A549 treated with Mapracorat at 1 μM for 4 hours (cell line): ENCODE data around the gene PPP1R3F. TPM values are rescaled to one million over a fixed set of nuclear protein-coding genes. Genes with fewer than 3 reads are reported as not detected.

Experiments
- total RNA-seq: library from RNA; stranded (reverse); fragments of 200-300 nt; extraction: Qiagen RNA extraction; gene quantifications from 5 replicates; pipeline ENCODE4 v1.2.3, GENCODE V29; 2022

Gene PPP1R3F
- 1.4 to 4.1 TPM (median 2.8 TPM) in 5 replicates for total RNA-seq

GRCh38 chrX:49269767-49270248 is at the start of gene PPP1R3F:
PPP1R3F (plus strand) TSS chrX:49269793; CDS start chrX:49269870, 77 bp downstream.

GRCh38 chrX:49233176-49233575 is 36.4 kb upstream of the PPP1R3F start, which contains the start of gene CACNA1F:
CACNA1F (minus strand) TSS chrX:49233340; CDS start chrX:49233309, 31 bp downstream.

DNA sequence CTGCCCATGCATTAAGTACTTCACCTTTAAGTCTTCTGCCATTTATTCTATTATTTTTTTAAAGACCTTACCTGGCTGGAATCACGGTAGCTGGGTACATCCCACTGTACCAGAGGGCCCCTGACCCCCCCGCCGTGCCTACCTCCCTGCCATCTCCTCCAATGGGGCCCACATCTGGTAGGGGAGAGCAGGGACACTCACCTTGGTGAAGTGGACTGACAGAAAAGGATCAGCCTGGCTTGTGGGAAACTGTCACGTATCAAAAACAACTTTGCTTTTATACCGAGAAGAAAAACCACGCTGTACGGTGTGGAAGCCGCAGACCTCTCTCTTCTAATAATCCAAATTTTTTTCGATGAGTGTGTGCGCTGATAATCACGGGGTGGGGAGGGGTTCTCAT is 5.1 kb upstream of the PPP1R3F start, which contains the start of gene FOXP3:
FOXP3 (minus strand) TSS at position 251 of the 400 bp plus-strand sequence. CDS start 6,205 bp downstream, outside the sequence.

DNA sequence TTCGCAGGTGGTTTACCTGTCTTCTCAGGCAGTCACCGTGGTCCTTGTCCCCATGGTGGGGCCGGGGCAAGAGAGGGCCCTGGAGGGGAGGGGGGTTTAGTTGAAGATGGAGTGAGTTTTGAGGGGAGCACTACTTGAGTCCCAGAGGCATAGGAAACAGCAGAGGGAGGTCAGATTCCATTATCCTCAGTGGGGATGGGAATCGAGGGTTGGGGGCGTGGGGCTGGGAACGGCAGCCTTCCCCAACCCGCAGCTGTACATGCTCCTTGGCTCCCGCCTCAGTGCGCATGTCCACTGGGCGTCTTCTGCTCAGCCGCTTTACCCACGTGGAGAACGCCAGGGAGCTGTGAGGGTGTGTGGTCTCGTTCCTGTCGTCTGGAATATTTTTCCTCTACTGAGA is 33.8 kb downstream of the PPP1R3F start, which contains the start of gene GAGE10:
GAGE10 (plus strand) TSS at position 301 of the 400 bp plus-strand sequence. CDS start 1,214 bp downstream, outside the sequence.

GRCh38 chrX:49321737-49322136 is 52.1 kb downstream of the PPP1R3F start, which contains the start of gene GAGE12J:
GAGE12J (plus strand) TSS chrX:49322037; CDS start chrX:49323194, 1,157 bp downstream.

DNA sequence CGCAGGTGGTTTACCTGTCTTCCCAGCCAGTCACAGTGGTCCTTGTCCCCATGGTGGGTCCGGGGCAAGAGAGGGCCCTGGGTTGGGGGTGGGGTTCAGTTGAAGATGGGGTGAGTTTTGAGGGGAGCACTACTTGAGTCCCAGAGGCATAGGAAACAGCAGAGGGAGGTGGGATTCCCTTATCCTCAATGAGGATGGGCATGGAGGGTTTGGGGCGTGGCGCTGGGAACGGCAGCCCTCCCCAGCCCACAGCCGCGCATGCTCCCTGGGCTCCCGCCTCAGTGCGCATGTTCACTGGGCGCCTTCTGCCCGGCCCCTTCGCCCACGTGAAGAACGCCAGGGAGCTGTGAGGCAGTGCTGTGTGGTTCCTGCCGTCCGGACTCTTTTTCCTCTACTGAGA is 61.7 kb downstream of the PPP1R3F start, which contains the start of gene GAGE13:
GAGE13 (plus strand) TSS at position 301 of the 400 bp plus-strand sequence. CDS start 1,156 bp downstream, outside the sequence.

Other genes starting within 250 kb of the PPP1R3F start
- gene TFE3, start 226.4 kb upstream of the PPP1R3F start, total RNA-seq: 41.8 to 52.7 TPM (median 51.5 TPM) in 5 replicates
- 2.7 to 3.9 TPM (median 3.2 TPM) in 5 replicates for gene CCDC120, start 210.8 kb upstream of the PPP1R3F start, total RNA-seq
- 35.6 to 45.6 TPM (median 42.4 TPM) in 5 replicates for gene PRAF2, start 195.8 kb upstream of the PPP1R3F start, total RNA-seq
- gene WDR45, start 189.9 kb upstream of the PPP1R3F start, total RNA-seq: 54.9 to 60.6 TPM (median 57.5 TPM) in 5 replicates
- gene GPKOW, start 146.1 kb upstream of the PPP1R3F start, total RNA-seq: 21.6 to 24.3 TPM (median 22.5 TPM) in 5 replicates
- 2.3 to 3.5 TPM (median 3.2 TPM) in 5 replicates for gene MAGIX, start 107.0 kb upstream of the PPP1R3F start, total RNA-seq
- 366 to 455 TPM (median 433 TPM) in 5 replicates for gene PLP2, start 97.9 kb upstream of the PPP1R3F start, total RNA-seq
- 12.4 to 18.2 TPM (median 17.1 TPM) in 5 replicates for gene PRICKLE3, start 83.4 kb upstream of the PPP1R3F start, total RNA-seq
- 2.1 to 2.8 TPM (median 2.4 TPM) in 5 replicates for gene SYP, start 69.6 kb upstream of the PPP1R3F start, total RNA-seq
- gene CACNA1F, start 36.5 kb upstream of the PPP1R3F start, total RNA-seq: not detected in 5 replicates
- gene CCDC22, start 34.3 kb upstream of the PPP1R3F start, total RNA-seq: 12.2 to 15.7 TPM (median 14.1 TPM) in 5 replicates
- gene FOXP3, start 5.1 kb upstream of the PPP1R3F start, total RNA-seq: 0.12 to 0.19 TPM (median 0.14 TPM) in 5 replicates
- not detected in 5 replicates for gene GAGE10, start 33.9 kb downstream of the PPP1R3F start, total RNA-seq
- gene GAGE12J, start 52.2 kb downstream of the PPP1R3F start, total RNA-seq: not detected in 5 replicates
- not detected in 5 replicates for gene GAGE13, start 61.8 kb downstream of the PPP1R3F start, total RNA-seq